IPS-15b (cell line): Measurements from ENCODE around the gene ATXN10.
"Not testable (repeated sequence)": the region's sequence is repeated elsewhere in the genome, so short reads cannot be mapped to it uniquely, and the experiment has no call there.

Experiments used
- H3K27me3 ChIP-seq: one replicate; pipeline ENCODE4 v1.6.1; 2013; ENCODE audit warnings: low read length; ENCODE audit not compliant: control insufficient read depth, insufficient read depth
- H3K36me3 ChIP-seq: one replicate; pipeline ENCODE4 v1.6.1; 2013; ENCODE audit warnings: low read length; ENCODE audit not compliant: control insufficient read depth, insufficient read depth
- H3K4me1 ChIP-seq: one replicate; pipeline ENCODE4 v1.6.1; 2013; ENCODE audit warnings: mild to moderate bottlenecking, low read length; ENCODE audit not compliant: control insufficient read depth, insufficient read depth
- H3K4me3 ChIP-seq: one replicate; pipeline ENCODE4 v1.5.1; 2013; ENCODE audit warnings: low read depth, low read length
- H3K9ac ChIP-seq: one replicate; pipeline ENCODE4 v1.6.1; 2013; ENCODE audit warnings: low read depth, mild to moderate bottlenecking, low read length
- H3K9me3 ChIP-seq: one replicate; pipeline ENCODE4 v1.6.1; 2013; ENCODE audit warnings: mild to moderate bottlenecking, low read length; ENCODE audit not compliant: control insufficient read depth, insufficient read depth

ATXN10 gene, protein sequence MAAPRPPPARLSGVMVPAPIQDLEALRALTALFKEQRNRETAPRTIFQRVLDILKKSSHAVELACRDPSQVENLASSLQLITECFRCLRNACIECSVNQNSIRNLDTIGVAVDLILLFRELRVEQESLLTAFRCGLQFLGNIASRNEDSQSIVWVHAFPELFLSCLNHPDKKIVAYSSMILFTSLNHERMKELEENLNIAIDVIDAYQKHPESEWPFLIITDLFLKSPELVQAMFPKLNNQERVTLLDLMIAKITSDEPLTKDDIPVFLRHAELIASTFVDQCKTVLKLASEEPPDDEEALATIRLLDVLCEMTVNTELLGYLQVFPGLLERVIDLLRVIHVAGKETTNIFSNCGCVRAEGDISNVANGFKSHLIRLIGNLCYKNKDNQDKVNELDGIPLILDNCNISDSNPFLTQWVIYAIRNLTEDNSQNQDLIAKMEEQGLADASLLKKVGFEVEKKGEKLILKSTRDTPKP

GRCh38 chr22:45671783-45672563 lies at the start of gene ATXN10:
Gene ATXN10, plus strand, starts transcription at chr22:45671834. Its CDS starts 230 bp downstream, at chr22:45672064.
- H3K9me3 ChIP-seq: no peaks in the 10 kb centered on the region
- no peaks in the 10 kb centered on the region for H3K36me3 ChIP-seq
- H3K4me1 ChIP-seq: peaks cover 7% of the 10 kb centered on the region
- H3K27me3 ChIP-seq: no peaks in the 10 kb centered on the region
- H3K4me3 ChIP-seq: peak within 1 kb of the TSS; percentile 92
- peak within 1 kb of the TSS; percentile 84 for H3K9ac ChIP-seq

- no peaks in the 10 kb centered on the region for H3K27me3 ChIP-seq
- H3K4me1 ChIP-seq: peaks cover 4% of the 10 kb centered on the region
- H3K9ac ChIP-seq: no peak overlapping the region
- no peaks in the 10 kb centered on the region for H3K36me3 ChIP-seq
- H3K4me3 ChIP-seq: no peak overlapping the region
- H3K9me3 ChIP-seq: no peaks in the 10 kb centered on the region
Observed at GRCh38 chr22:45621836-45622600, 49.6 kb upstream of the ATXN10 start.

- not testable (repeated sequence) for H3K27me3 ChIP-seq, H3K9ac ChIP-seq, H3K36me3 ChIP-seq, H3K4me1 ChIP-seq, H3K9me3 ChIP-seq, H3K4me3 ChIP-seq
Observed at GRCh38 chr22:45623464-45624145, 48.0 kb upstream of the ATXN10 start.

DNA sequence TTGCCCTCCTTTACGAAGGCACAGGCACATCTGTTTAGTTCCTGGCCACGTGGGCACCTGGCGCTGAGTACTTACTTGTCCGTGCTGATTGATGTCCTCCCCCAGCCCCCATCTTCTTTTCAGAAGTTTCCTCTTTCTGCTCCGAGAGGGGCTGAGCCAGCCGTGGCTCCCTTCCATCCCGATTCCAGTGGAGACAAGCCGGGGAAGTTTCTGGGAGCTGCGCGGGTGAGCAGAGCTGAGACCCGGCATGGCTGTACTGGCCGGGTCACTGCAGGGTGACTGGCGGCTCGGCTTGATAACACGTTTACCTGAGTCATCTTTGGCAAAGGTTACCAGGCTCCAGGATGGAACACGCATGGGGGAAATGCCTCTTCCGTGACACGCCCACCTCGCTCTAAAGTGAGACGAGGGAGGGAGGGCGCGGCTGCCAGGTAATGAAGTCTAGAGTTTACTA lies 45.4 kb upstream of the ATXN10 start:
- Histone ChIP-seq H3K4me3 (no peak overlapping the region), H3K36me3 (no peaks in the 10 kb centered on the region), H3K9ac (no peak overlapping the region), H3K27me3 (no peaks in the 10 kb centered on the region), H3K4me1 (peaks cover 16% of the 10 kb centered on the region), H3K9me3 (no peaks in the 10 kb centered on the region)

DNA sequence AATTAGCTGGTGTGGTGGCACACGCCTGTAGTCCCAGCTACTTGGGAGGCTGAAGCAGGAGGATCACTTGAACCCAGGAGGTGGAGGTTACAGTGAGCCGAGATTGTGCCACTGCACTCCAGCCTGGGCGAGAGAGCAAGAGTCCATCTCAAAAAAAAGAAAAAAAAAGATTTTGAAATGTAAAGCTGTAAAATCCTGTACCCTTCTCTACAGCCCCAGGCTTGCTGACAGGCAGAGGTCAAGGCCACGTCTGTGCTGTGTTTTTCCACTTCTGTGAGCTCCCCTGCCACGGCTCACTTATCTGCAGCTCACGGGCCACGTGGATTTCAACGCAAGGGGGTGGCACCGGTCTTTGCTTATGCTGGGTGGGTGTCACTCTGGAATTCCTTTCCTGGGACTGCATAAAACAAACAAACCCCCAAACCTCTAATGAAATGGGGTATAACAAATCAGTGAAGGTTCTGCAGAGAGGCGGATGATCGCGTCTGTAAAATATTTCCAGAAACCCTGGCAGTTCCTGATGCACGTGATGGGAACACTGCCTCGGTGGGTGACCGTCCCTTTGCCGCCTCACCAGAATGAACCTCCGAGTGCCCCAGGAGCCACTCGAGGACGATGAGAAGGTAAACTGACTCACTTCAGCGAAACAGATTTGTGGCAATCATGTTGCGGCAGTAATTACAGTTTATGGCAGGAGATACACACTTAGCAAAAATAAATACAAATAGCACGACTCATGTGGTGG lies 44.0 kb upstream of the ATXN10 start:
- Histone ChIP-seq H3K4me1 (peaks cover 22% of the 10 kb centered on the region), H3K9ac (no peak overlapping the region), H3K36me3 (no peaks in the 10 kb centered on the region), H3K27me3 (no peaks in the 10 kb centered on the region), H3K9me3 (no peaks in the 10 kb centered on the region), H3K4me3 (no peak overlapping the region)

GRCh38 chr22:45628515-45628914 lies 43.1 kb upstream of the ATXN10 start:
- H3K27me3 ChIP-seq: no peaks in the 10 kb centered on the region
- H3K9ac ChIP-seq: no peak overlapping the region
- peaks cover 27% of the 10 kb centered on the region for H3K4me1 ChIP-seq

DNA sequence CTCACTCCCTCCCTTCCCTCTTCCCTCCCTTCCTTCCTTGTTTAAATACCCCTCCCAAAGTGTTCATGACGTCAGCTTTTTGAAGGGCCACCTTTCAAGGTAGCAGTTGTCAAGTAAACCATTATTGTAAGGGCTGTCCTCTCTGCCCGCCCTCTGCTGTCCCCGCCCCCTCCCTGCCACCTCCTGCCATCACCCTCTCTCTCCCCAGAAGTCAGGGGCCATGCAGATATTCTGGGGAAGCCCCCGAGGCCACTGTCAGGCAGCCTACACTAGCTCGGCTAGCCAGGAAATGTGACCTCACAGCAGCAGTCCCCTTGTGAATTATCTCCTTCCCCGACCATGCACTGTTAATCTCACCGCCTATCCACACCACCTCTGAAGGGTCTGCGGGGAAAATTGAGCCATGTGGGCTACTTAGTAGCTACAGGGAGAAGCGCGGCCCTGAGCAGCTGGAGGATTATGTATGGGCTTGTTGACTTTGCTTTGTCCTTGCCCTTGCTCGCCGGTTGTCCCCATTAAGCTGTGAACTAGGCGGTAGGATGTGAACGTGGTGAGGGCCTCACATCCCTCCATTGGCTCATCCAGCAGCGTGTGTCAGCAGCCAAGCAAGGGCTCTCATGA lies 42.1 kb upstream of the ATXN10 start:
- Histone ChIP-seq H3K9me3 (no peaks in the 10 kb centered on the region), H3K9ac (no peak overlapping the region), H3K4me3 (peak overlapping the region; percentile 4), H3K36me3 (no peaks in the 10 kb centered on the region), H3K27me3 (no peaks in the 10 kb centered on the region), H3K4me1 (peaks cover 27% of the 10 kb centered on the region)

More at GRCh38 chr22:45628515-45628914, 43.1 kb upstream of the ATXN10 start:
- H3K36me3 ChIP-seq: no peaks in the 10 kb centered on the region
- H3K4me3 ChIP-seq: no peak overlapping the region
- no peaks in the 10 kb centered on the region for H3K9me3 ChIP-seq

DNA sequence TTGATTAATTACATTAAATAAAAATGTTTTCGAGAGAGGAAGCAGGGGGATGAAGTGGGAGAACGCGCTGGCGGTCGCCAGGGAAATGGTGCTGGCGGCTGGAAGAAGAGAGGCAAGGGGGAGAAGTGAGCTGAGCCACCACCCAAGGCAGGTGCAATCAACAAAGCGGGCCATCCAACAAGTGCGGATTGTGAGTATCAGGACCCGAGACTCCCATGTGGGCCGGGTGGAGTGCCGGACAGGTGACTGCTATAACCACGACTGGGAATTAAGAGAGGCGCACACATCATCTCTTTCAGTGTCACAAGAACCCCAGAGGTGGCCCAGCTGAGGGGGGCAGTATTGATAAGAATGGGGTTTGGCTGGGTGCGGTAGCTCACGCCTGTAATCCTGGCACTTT lies 41.2 kb upstream of the ATXN10 start:
- Histone ChIP-seq H3K4me1 (peaks cover 27% of the 10 kb centered on the region), H3K9me3 (no peaks in the 10 kb centered on the region), H3K27me3 (no peaks in the 10 kb centered on the region), H3K9ac (no peak overlapping the region), H3K4me3 (no peak overlapping the region), H3K36me3 (no peaks in the 10 kb centered on the region)

- no peaks in the 10 kb centered on the region for H3K36me3 ChIP-seq
- H3K9me3 ChIP-seq: no peaks in the 10 kb centered on the region
- H3K27me3 ChIP-seq: no peaks in the 10 kb centered on the region
- peaks cover 27% of the 10 kb centered on the region for H3K4me1 ChIP-seq
- no peak overlapping the region for H3K9ac ChIP-seq
- H3K4me3 ChIP-seq: peak overlapping the region; percentile 20
Observed at GRCh38 chr22:45631140-45631840, 40.3 kb upstream of the ATXN10 start.

GRCh38 chr22:45631841-45632238 lies 39.8 kb upstream of the ATXN10 start:
- Histone ChIP-seq H3K9ac (no peak overlapping the region), H3K4me1 (peaks cover 27% of the 10 kb centered on the region), H3K36me3 (no peaks in the 10 kb centered on the region), H3K9me3 (no peaks in the 10 kb centered on the region), H3K27me3 (no peaks in the 10 kb centered on the region), H3K4me3 (no peak overlapping the region)
